B cell (primary cell): ENCODE data around the gene ZFYVE9.

Experiments
- EZH2 ChIP-seq: IDR thresholded peaks from 2 replicates; pipeline ENCODE4 v1.6.1; 2012; ENCODE audit warnings: borderline replicate concordance, low read depth, mild to moderate bottlenecking, moderate library complexity, low read length; ENCODE audit not compliant: insufficient read depth, poor library complexity, severe bottlenecking
- TF ChIP-seq, protein P1 (sequence below): fragments of 200-600 bp; IDR thresholded peaks from one replicate; pipeline ENCODE4 v1.8.0; 2022; ENCODE audit warnings: antibody characterized with exemption, mild to moderate bottlenecking

DNA sequence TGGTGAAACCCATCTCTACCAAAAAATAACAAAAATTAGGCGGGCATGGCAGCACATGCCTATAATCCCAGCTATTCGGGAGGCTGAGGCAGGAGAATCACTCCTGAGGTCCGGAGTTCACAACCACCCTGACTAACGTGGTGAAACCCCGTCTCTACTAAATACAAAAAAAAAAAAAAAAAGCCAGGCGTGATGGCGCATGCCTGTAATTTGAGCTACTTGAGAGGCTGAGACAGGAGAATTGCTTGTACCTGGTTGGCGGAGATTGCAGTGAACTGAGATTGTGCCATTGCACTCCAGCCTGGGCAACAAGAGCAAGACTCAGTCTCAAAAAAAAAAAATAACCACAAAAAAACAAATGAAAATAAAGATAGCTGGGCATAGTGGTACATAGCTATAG lies 181.8 kb downstream of the ZFYVE9 start:
- TF ChIP-seq, protein P1, sequence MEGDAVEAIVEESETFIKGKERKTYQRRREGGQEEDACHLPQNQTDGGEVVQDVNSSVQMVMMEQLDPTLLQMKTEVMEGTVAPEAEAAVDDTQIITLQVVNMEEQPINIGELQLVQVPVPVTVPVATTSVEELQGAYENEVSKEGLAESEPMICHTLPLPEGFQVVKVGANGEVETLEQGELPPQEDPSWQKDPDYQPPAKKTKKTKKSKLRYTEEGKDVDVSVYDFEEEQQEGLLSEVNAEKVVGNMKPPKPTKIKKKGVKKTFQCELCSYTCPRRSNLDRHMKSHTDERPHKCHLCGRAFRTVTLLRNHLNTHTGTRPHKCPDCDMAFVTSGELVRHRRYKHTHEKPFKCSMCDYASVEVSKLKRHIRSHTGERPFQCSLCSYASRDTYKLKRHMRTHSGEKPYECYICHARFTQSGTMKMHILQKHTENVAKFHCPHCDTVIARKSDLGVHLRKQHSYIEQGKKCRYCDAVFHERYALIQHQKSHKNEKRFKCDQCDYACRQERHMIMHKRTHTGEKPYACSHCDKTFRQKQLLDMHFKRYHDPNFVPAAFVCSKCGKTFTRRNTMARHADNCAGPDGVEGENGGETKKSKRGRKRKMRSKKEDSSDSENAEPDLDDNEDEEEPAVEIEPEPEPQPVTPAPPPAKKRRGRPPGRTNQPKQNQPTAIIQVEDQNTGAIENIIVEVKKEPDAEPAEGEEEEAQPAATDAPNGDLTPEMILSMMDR, result no peak
- TF ChIP-seq EZH2, result no peak
